OCI-LY3 (cell line): Measurements from ENCODE around the gene SETBP1.
A peak's percentile ranks its signal among the peaks of the same experiment; 100 is the strongest.

Experiments used
- H2AFZ ChIP-seq: fragments of 200-600, 300-600 bp; shearing (Covaris generic); 2 replicates; pipeline ENCODE4 v1.6.0; 2014; ENCODE audit warnings: antibody characterized with exemption, low read depth, low read length
- H3K27ac ChIP-seq: fragments of 200-600, 300-600 bp; sonication (generic); 2 replicates; pipeline ENCODE4 v1.5.1; 2014; ENCODE audit warnings: mild to moderate bottlenecking, low read length, moderate library complexity, mixed read lengths
- H3K27me3 ChIP-seq: fragments of 200-600, 300-600 bp; sonication (generic); 2 replicates; pipeline ENCODE4 v1.6.1; 2014; ENCODE audit warnings: low read depth, low read length, mixed read lengths
- H3K36me3 ChIP-seq: fragments of 200-600, 300-600 bp; sonication (generic); replicated peaks from 2 replicates; pipeline ENCODE3; 2014; ENCODE audit warnings: low read depth, low read length, mixed read lengths
- H3K4me1 ChIP-seq: fragments of 300-600, 200-600 bp; sonication (generic); 2 replicates; pipeline ENCODE4 v1.6.1; 2014; ENCODE audit warnings: low read length, mixed read lengths
- H3K4me2 ChIP-seq: fragments of 200-600, 300-600 bp; sonication (generic); 2 replicates; pipeline ENCODE4 v1.6.1; 2014; ENCODE audit warnings: low read length, mixed read lengths
- H3K4me3 ChIP-seq: fragments of 300-600, 200-600 bp; sonication (generic); 2 replicates; pipeline ENCODE4 v1.5.1; 2014; ENCODE audit warnings: antibody characterized with exemption, mild to moderate bottlenecking, low read length, moderate library complexity
- H3K79me2 ChIP-seq: fragments of 300-600, 200-600 bp; shearing (Covaris generic); 2 replicates; pipeline ENCODE4 v1.6.1; 2014; ENCODE audit warnings: mild to moderate bottlenecking, low read length, mixed read lengths
- H3K9ac ChIP-seq: fragments of 300-600, 200-600 bp; shearing (Covaris generic); 2 replicates; pipeline ENCODE4 v1.6.0; 2014; ENCODE audit warnings: mild to moderate bottlenecking, low read length, moderate library complexity
- H3K9me3 ChIP-seq: fragments of 200-600, 300-600 bp; shearing (Covaris generic); 2 replicates; pipeline ENCODE4 v1.6.1; 2014; ENCODE audit warnings: low read length, mixed read lengths; ENCODE audit not compliant: insufficient read depth
- H4K20me1 ChIP-seq: fragments of 200-600, 300-600 bp; sonication (generic); 2 replicates; pipeline ENCODE4 v1.6.1; 2016; ENCODE audit warnings: low read length, mixed read lengths; ENCODE audit not compliant: insufficient read depth
- CTCF ChIP-seq: fragments of 200-600, 300-600 bp; sonication (generic); IDR thresholded peaks from 2 replicates; pipeline ENCODE4 v1.5.1; 2014; ENCODE audit warnings: antibody characterized with exemption, low read length, low read depth
- EZH2phosphoT487 ChIP-seq: fragments of 200-600 bp; shearing (Covaris generic); IDR thresholded peaks from 2 replicates; pipeline ENCODE4 v1.6.1; 2018; ENCODE audit warnings: antibody characterized with exemption, mixed run types, low read depth

SETBP1 gene

GRCh38 chr18:44842588-44843412 is 162.1 kb downstream of the SETBP1 start:
- TF ChIP-seq EZH2phosphoT487 (no peak), CTCF (no peak)
- Histone ChIP-seq H3K27ac (peak overlapping the region; percentile 3; the same call in 1 of the 2 replicates), H3K4me3 (peak overlapping the region; percentile 1; the same call in 1 of the 2 replicates), H2AFZ (no peak overlapping the region), H3K4me1 (peaks cover 47% of the 10 kb centered on the region), H4K20me1 (no peaks in the 10 kb centered on the region), H3K9ac (no peak overlapping the region; the same call in 1 of the 2 replicates), H3K27me3 (no peaks in the 10 kb centered on the region), H3K79me2 (no peaks in the 10 kb centered on the region; the same call in 1 of the 2 replicates), H3K4me2 (peak overlapping the region; percentile 27), H3K9me3 (no peaks in the 10 kb centered on the region), H3K36me3 (peaks cover 4% of the 10 kb centered on the region)

GRCh38 chr18:44844486-44844885 is 163.8 kb downstream of the SETBP1 start:
- no peak overlapping the region for H3K9ac ChIP-seq
- no peak for TF ChIP-seq CTCF
- no peak for TF ChIP-seq EZH2phosphoT487
- peaks cover 4% of the 10 kb centered on the region for H3K36me3 ChIP-seq
- no peaks in the 10 kb centered on the region for H4K20me1 ChIP-seq
- no peaks in the 10 kb centered on the region for H3K79me2 ChIP-seq
- no peaks in the 10 kb centered on the region for H3K9me3 ChIP-seq
- no peak overlapping the region for H2AFZ ChIP-seq
- no peak overlapping the region for H3K4me2 ChIP-seq
- H3K27ac ChIP-seq: no peak overlapping the region
- no peaks in the 10 kb centered on the region for H3K27me3 ChIP-seq
- peaks cover 33% of the 10 kb centered on the region for H3K4me1 ChIP-seq
- H3K4me3 ChIP-seq: no peak overlapping the region

- Histone ChIP-seq H3K27ac (no peak overlapping the region), H3K36me3 (peaks cover under 1% of the 10 kb centered on the region), H3K4me2 (no peak overlapping the region), H3K9ac (no peak overlapping the region), H3K9me3 (no peaks in the 10 kb centered on the region), H3K27me3 (no peaks in the 10 kb centered on the region), H3K79me2 (no peaks in the 10 kb centered on the region), H3K4me3 (no peak overlapping the region), H4K20me1 (no peaks in the 10 kb centered on the region), H2AFZ (no peak overlapping the region), H3K4me1 (peaks cover 24% of the 10 kb centered on the region)
- TF ChIP-seq EZH2phosphoT487 (no peak), CTCF (no peak)
Observed at GRCh38 chr18:44846450-44846849, 165.8 kb downstream of the SETBP1 start.

GRCh38 chr18:44848644-44849335 is 168.1 kb downstream of the SETBP1 start:
- Histone ChIP-seq H3K36me3 (no peaks in the 10 kb centered on the region), H3K79me2 (no peaks in the 10 kb centered on the region), H3K9ac (no peak overlapping the region), H3K4me1 (peaks cover 12% of the 10 kb centered on the region), H3K4me2 (no peak overlapping the region), H3K27me3 (no peaks in the 10 kb centered on the region), H3K9me3 (no peaks in the 10 kb centered on the region), H3K27ac (no peak overlapping the region), H2AFZ (no peak overlapping the region), H4K20me1 (no peaks in the 10 kb centered on the region), H3K4me3 (no peak overlapping the region)
- no peak for TF ChIP-seq CTCF
- TF ChIP-seq EZH2phosphoT487: no peak
